Activated B cell treated with CpG ODN at 0.5 μM for 24 hours (primary cell): ENCODE results near the gene CRACDL. TPM values are rescaled to one million over a fixed set of nuclear protein-coding genes. Genes with fewer than 3 reads are reported as not detected.

Experiments used
- ATAC-seq: fragments of 200-7000 bp; cut with Tn5 transposase; one replicate; pipeline ENCODE4 v1.10.0; 2021; ENCODE audit warnings: low read depth, mild to moderate bottlenecking, moderate library complexity
- CTCF ChIA-PET: fragments of 350-600 bp; sonication (Branson Sonifier 250); formaldehyde crosslinking; loops from one replicate; lab custom pipeline; 2021; ENCODE audit warnings: antibody characterized with exemption; lab: Charles Lee
- POLR2A ChIA-PET: fragments of 350-600 bp; sonication (Branson Sonifier 250); formaldehyde crosslinking; loops from one replicate; lab custom pipeline; 2021; ENCODE audit warnings: antibody characterized with exemption; lab: Charles Lee
- DNase-seq: peaks from one replicate; pipeline ENCODE4 v3.0.0; 2022
- H3K27ac Mint-ChIP-seq: one replicate; pipeline ENCODE4 v1.8.0; 2020; ENCODE audit warnings: mixed read lengths
- H3K27me3 Mint-ChIP-seq: one replicate; pipeline ENCODE4 v1.8.0; 2021; ENCODE audit warnings: mixed read lengths
- H3K36me3 Mint-ChIP-seq: one replicate; pipeline ENCODE4 v1.8.0; 2021; ENCODE audit warnings: low read depth, mixed read lengths
- H3K4me1 Mint-ChIP-seq: one replicate; pipeline ENCODE4 v1.8.0; 2021; ENCODE audit warnings: mixed read lengths
- H3K4me3 Mint-ChIP-seq: one replicate; pipeline ENCODE4 v1.8.0; 2020; ENCODE audit warnings: mild to moderate bottlenecking, mixed read lengths
- H3K9me3 Mint-ChIP-seq: one replicate; pipeline ENCODE4 v1.8.0; 2020; ENCODE audit warnings: mixed read lengths
- intact Hi-C: fragments of 100-400 bp; cut with micrococcal nuclease; formaldehyde crosslinking; loops from one replicate; pipeline ENCODE4 v1.15.1; 2024
- total RNA-seq: library from RNA; stranded (reverse); gene quantifications from 2 replicates; pipeline ENCODE4 v1.2.3, GENCODE V29; 2022
- TF ChIP-seq, protein P1 (sequence below): fragments of 200-600 bp; IDR thresholded peaks from one replicate; pipeline ENCODE4 v1.8.0; 2022; ENCODE audit warnings: antibody characterized with exemption, mild to moderate bottlenecking

The CRACDL gene
- total RNA-seq, 1 donor from 2014 or later = not detected

DNA sequence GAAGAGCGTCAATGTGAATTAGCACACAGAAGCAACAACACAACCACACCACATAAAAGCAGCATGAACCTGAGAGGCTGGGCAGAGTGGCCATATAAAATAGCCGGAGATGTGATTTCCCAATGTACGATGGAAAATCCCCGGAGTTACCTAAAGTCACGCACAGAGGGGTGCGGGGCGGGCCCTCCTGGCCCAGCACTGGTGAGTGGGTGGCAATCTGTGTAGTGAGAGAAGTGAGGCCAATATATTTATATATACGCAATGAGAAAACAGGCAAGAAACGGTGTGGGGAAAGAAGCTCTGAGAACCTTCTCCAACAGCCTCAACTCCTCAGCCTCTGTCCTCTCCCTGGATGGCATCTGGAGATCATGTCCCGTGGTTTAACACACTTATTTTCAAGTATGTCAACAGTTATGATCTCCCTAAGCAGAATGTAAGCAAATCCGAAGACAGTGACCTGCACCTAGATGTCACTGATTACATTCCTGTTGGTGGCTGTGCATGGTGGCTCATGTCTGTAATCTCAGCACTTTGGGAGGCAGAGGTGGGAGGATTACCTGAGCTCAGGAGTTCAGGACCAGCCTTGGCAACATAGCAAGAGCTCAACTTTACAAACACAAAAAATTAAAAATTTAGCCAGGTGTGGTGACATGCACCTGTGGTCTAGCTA is 41.6 kb downstream of the CRACDL start:
- DNase-seq = no peak
- no peak overlapping the region for H3K27ac Mint-ChIP-seq
- H3K36me3 Mint-ChIP-seq = no peaks in the 10 kb centered on the region
- H3K27me3 Mint-ChIP-seq = peaks cover 4% of the 10 kb centered on the region
- no peak for ATAC-seq
- peaks cover 5% of the 10 kb centered on the region for H3K9me3 Mint-ChIP-seq
- POLR2A ChIA-PET = no interaction called here
- no peaks in the 10 kb centered on the region for H3K4me1 Mint-ChIP-seq
- no peak overlapping the region for H3K4me3 Mint-ChIP-seq
- intact Hi-C loops = no loop called here
- TF ChIP-seq, protein P1, sequence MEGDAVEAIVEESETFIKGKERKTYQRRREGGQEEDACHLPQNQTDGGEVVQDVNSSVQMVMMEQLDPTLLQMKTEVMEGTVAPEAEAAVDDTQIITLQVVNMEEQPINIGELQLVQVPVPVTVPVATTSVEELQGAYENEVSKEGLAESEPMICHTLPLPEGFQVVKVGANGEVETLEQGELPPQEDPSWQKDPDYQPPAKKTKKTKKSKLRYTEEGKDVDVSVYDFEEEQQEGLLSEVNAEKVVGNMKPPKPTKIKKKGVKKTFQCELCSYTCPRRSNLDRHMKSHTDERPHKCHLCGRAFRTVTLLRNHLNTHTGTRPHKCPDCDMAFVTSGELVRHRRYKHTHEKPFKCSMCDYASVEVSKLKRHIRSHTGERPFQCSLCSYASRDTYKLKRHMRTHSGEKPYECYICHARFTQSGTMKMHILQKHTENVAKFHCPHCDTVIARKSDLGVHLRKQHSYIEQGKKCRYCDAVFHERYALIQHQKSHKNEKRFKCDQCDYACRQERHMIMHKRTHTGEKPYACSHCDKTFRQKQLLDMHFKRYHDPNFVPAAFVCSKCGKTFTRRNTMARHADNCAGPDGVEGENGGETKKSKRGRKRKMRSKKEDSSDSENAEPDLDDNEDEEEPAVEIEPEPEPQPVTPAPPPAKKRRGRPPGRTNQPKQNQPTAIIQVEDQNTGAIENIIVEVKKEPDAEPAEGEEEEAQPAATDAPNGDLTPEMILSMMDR = no peak
- CTCF ChIA-PET = no interaction called here

- no peaks in the 10 kb centered on the region for H3K27me3 Mint-ChIP-seq
- ChIA-PET POLR2A (no interaction called here), CTCF (no interaction called here)
- no peaks in the 10 kb centered on the region for H3K4me1 Mint-ChIP-seq
- peaks cover 4% of the 10 kb centered on the region for H3K9me3 Mint-ChIP-seq
- ATAC-seq (no peak), DNase-seq (no peak)
- H3K4me3 Mint-ChIP-seq = no peak overlapping the region
- H3K36me3 Mint-ChIP-seq = no peaks in the 10 kb centered on the region
- intact Hi-C loops = no loop called here
- TF ChIP-seq, protein P1 = no peak
- H3K27ac Mint-ChIP-seq = no peak overlapping the region
These were observed 42.1 kb downstream of the CRACDL start for GRCh38 chr2:98893911-98894321.

DNA sequence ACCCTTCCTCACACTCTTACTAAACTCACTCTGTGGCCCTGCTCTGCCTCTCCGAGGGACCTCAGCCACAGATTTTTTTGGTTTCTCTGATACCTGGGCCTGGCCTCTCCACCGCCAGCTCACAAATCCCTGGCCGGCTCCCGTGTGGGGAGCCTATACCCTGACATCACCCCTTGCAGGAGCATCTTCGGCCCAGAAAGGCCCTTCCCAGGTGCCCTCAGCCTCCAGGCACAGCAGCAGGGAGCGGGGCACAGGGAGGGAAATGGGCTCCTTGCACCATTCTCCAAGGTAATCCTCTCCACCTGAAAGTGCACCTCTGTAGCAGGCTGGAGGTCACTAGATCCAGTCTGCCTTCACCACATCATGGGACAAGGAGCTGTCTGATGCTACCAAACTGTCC is 43.2 kb downstream of the CRACDL start:
- POLR2A ChIA-PET = no interaction called here
- Mint-ChIP-seq H3K36me3 (no peaks in the 10 kb centered on the region), H3K27ac (no peak overlapping the region), H3K4me3 (no peak overlapping the region), H3K9me3 (peaks cover 8% of the 10 kb centered on the region), H3K4me1 (no peaks in the 10 kb centered on the region), H3K27me3 (peaks cover 2% of the 10 kb centered on the region)
- TF ChIP-seq, protein P1 = no peak
- intact Hi-C loops = no loop called here
- ATAC-seq = no peak
- DNase-seq = no peak
- CTCF ChIA-PET = no interaction called here

GRCh38 chr2:98891591-98891990 is 44.4 kb downstream of the CRACDL start:
- H3K27me3 Mint-ChIP-seq = peaks cover 7% of the 10 kb centered on the region
- no peak for ATAC-seq
- H3K4me1 Mint-ChIP-seq = no peaks in the 10 kb centered on the region
- H3K36me3 Mint-ChIP-seq = no peaks in the 10 kb centered on the region
- no peak for DNase-seq
- peaks cover 18% of the 10 kb centered on the region for H3K9me3 Mint-ChIP-seq
- no peak overlapping the region for H3K27ac Mint-ChIP-seq
- H3K4me3 Mint-ChIP-seq = no peak overlapping the region
- CTCF ChIA-PET = no interaction called here
- TF ChIP-seq, protein P1 = no peak
- POLR2A ChIA-PET = no interaction called here
- intact Hi-C loops = no loop called here

- POLR2A ChIA-PET = no interaction called here
- DNase-seq = no peak
- peaks cover 12% of the 10 kb centered on the region for H3K36me3 Mint-ChIP-seq
- CTCF ChIA-PET = no interaction called here
- H3K9me3 Mint-ChIP-seq = peaks cover 28% of the 10 kb centered on the region
- no peaks in the 10 kb centered on the region for H3K4me1 Mint-ChIP-seq
- TF ChIP-seq, protein P1 = no peak
- intact Hi-C loops = no loop called here
- H3K27ac Mint-ChIP-seq = no peak overlapping the region
- no peak overlapping the region for H3K4me3 Mint-ChIP-seq
- peaks cover 23% of the 10 kb centered on the region for H3K27me3 Mint-ChIP-seq
- ATAC-seq = no peak
These were observed 49.9 kb downstream of the CRACDL start for GRCh38 chr2:98886066-98886554.
